HCT116 (cell line): Measurements from ENCODE around the gene ROR2. TPM values are rescaled to one million over a fixed set of nuclear protein-coding genes. Genes with fewer than 3 reads are reported as not detected.

Experiments
- ATAC-seq: fragments of 200-7000 bp; cut with Tn5 transposase; 2 replicates; pipeline ENCODE4 v1.9.1; 2020; ENCODE audit warnings: mild to moderate bottlenecking, moderate library complexity
- BruUV-seq: library from RNA; stranded (reverse); fragments of 400-500 nt; replicated peaks from 2 replicates; lab custom pipeline; 2021; lab: Mats Ljungman, UMichigan
- CTCF ChIA-PET: fragments of 300-600 bp; sonication (Branson Sonifier 250); formaldehyde crosslinking; loops from one replicate; lab custom pipeline; 2021; ENCODE audit warnings: antibody characterized with exemption; lab: Charles Lee
- POLR2A ChIA-PET: fragments of 300-600, 350-600 bp; sonication (Branson Sonifier 250); formaldehyde crosslinking; loops from one replicate; lab custom pipeline; 2021; ENCODE audit warnings: antibody characterized with exemption; lab: Charles Lee
- RAD21 ChIA-PET, 2 experiments: fragments of 300-600 bp; sonication (Branson Sonifier 250); formaldehyde crosslinking; loops; one replicate each; lab custom pipeline; 2023; ENCODE audit warnings: low total read pairs in 2 of 2; ENCODE audit not compliant: uncharacterized antibody in 2 of 2, unreplicated experiment in 2 of 2, low non-redundant PET in 1 of 2; lab: Charles Lee
- DNase-seq: peaks from one replicate; pipeline ENCODE4 v3.0.0-alpha.2; 2010; ENCODE audit warnings: low read depth, low spot score
- H2AFZ ChIP-seq: fragments of 200-600 bp; shearing (Covaris generic), sonication (generic); 2 replicates; pipeline ENCODE4 v1.6.1; 2017; ENCODE audit warnings: low read depth, mixed run types, mixed read lengths, antibody characterized with exemption, low read length; ENCODE audit not compliant: poor library complexity, severe bottlenecking
- H3K27ac ChIP-seq: 2 replicates; pipeline ENCODE4 v1.5.1; 2012; ENCODE audit warnings: low read depth, low read length
- H3K27me3 ChIP-seq: fragments of 200-600 bp; sonication (generic); 2 replicates; pipeline ENCODE4 v1.6.1; 2016; ENCODE audit warnings: mixed run types, low read length, mixed read lengths; ENCODE audit not compliant: insufficient read depth
- H3K36me3 ChIP-seq, 2 experiments: fragments of 200-500 bp in 1 of 2; fragments of 200-600 bp in 1 of 2; sonication (Bioruptor generic) in 1 of 2; sonication (generic) in 1 of 2; 2 replicates each; pipeline versions ENCODE4 v1.5.1 to v1.6.1; 2014 to 2016; ENCODE audit warnings: low read length in 2 of 2, inconsistent platforms in 1 of 2, mixed read lengths in 1 of 2, mixed run types in 1 of 2; ENCODE audit not compliant: insufficient read depth in 2 of 2, control insufficient read depth in 1 of 2
- H3K4me1 ChIP-seq, 2 experiments: fragments of 200-600 bp in 1 of 2; sonication (generic) in 1 of 2; 2 replicates each; pipeline versions ENCODE4 v1.5.1 to v1.6.1; 2012 to 2017; ENCODE audit warnings: low read length in 2 of 2, inconsistent platforms in 1 of 2, mild to moderate bottlenecking in 1 of 2, mixed read lengths in 1 of 2, mixed run types in 1 of 2, moderate library complexity in 1 of 2; ENCODE audit not compliant: insufficient read depth in 2 of 2, control insufficient read depth in 1 of 2
- H3K4me2 ChIP-seq: fragments of 200-600 bp; sonication (generic); 2 replicates; pipeline ENCODE4 v1.6.1; 2017; ENCODE audit warnings: mixed run types, low read length, mixed read lengths
- H3K4me3 ChIP-seq, 2 experiments: fragments of 200-600 bp in 1 of 2; sonication (generic) in 1 of 2; replicated peaks in 1 of 2; 2 replicates each; pipeline ENCODE4 v1.5.1; 2011 to 2016; ENCODE audit warnings: low read length in 2 of 2, control low read depth in 1 of 2, low read depth in 1 of 2, mild to moderate bottlenecking in 1 of 2, mixed read lengths in 1 of 2, mixed run types in 1 of 2
- H3K79me2 ChIP-seq: fragments of 200-600 bp; sonication (generic); 2 replicates; pipeline ENCODE4 v1.6.1; 2017; ENCODE audit warnings: mild to moderate bottlenecking, mixed run types, low read length, moderate library complexity, mixed read lengths; ENCODE audit not compliant: insufficient read depth
- H3K9ac ChIP-seq: fragments of 200-600 bp; sonication (generic); 2 replicates; pipeline ENCODE4 v1.6.1; 2016; ENCODE audit warnings: low read length, mixed read lengths
- H3K9me2 ChIP-seq: fragments of 200-600 bp; sonication (generic), shearing (Covaris generic); 2 replicates; pipeline ENCODE4 v1.6.1; 2017; ENCODE audit warnings: mixed run types, mild to moderate bottlenecking, moderate library complexity; ENCODE audit not compliant: insufficient read depth
- H3K9me3 ChIP-seq, 2 experiments: fragments of 200-500 bp in 1 of 2; fragments of 200-600 bp in 1 of 2; sonication (Bioruptor generic) in 1 of 2; sonication (generic) in 1 of 2; 2 replicates each; pipeline ENCODE4 v1.6.1; 2014 to 2017; ENCODE audit warnings: low read length in 2 of 2, mixed read lengths in 2 of 2, inconsistent platforms in 1 of 2, low read depth in 1 of 2, mild to moderate bottlenecking in 1 of 2, mixed run types in 1 of 2, moderate library complexity in 1 of 2; ENCODE audit not compliant: control insufficient read depth in 1 of 2, insufficient read depth in 1 of 2
- H4K20me1 ChIP-seq: fragments of 200-600 bp; sonication (generic), shearing (Covaris generic); 2 replicates; pipeline ENCODE4 v1.6.1; 2017; ENCODE audit warnings: mixed run types, mild to moderate bottlenecking, moderate library complexity; ENCODE audit not compliant: insufficient read depth
- ATF3 ChIP-seq: IDR thresholded peaks from 2 replicates; pipeline ENCODE4 v1.6.1; 2012
- CBX3 ChIP-seq: IDR thresholded peaks from 2 replicates; pipeline ENCODE4 v1.6.1; 2012; ENCODE audit warnings: low read depth
- CEBPB ChIP-seq: IDR thresholded peaks from 2 replicates; pipeline ENCODE4 v1.6.1; 2012; ENCODE audit warnings: low read depth
- CTCF ChIP-seq, 3 experiments: fragments of 200-600 bp in 1 of 3; sonication (generic) in 1 of 3; IDR thresholded peaks in 2 of 3; conservative IDR thresholded peaks in 1 of 3; 2 replicates each; pipeline ENCODE4 v1.5.1; 2012 to 2017; ENCODE audit warnings: low read depth in 2 of 3, low read length in 2 of 3, antibody characterized with exemption in 1 of 3, borderline replicate concordance in 1 of 3, control low read depth in 1 of 3, mild to moderate bottlenecking in 1 of 3, mixed read lengths in 1 of 3, mixed run types in 1 of 3, moderate library complexity in 1 of 3; ENCODE audit not compliant: insufficient read depth in 1 of 3
- EGR1 ChIP-seq: IDR thresholded peaks from 2 replicates; pipeline ENCODE4 v1.6.1; 2012; ENCODE audit warnings: low read depth
- ELF1 ChIP-seq: IDR thresholded peaks from 2 replicates; pipeline ENCODE4 v1.6.1; 2012; ENCODE audit warnings: low read depth, borderline replicate concordance
- FOSL1 ChIP-seq: IDR thresholded peaks from 2 replicates; pipeline ENCODE4 v1.6.1; 2012; ENCODE audit warnings: low read depth
- JUND ChIP-seq: IDR thresholded peaks from 2 replicates; pipeline ENCODE4 v1.6.1; 2012
- POLR2AphosphoS5 ChIP-seq: IDR thresholded peaks from 2 replicates; pipeline ENCODE4 v1.6.1; 2011; ENCODE audit warnings: mild to moderate bottlenecking, low read depth, low read length, moderate library complexity
- RAD21 ChIP-seq: IDR thresholded peaks from 2 replicates; pipeline ENCODE4 v1.6.1; 2012; ENCODE audit warnings: low read depth, mild to moderate bottlenecking
- REST ChIP-seq: IDR thresholded peaks from 2 replicates; pipeline ENCODE4 v1.6.1; 2012; ENCODE audit warnings: low read depth
- SIN3A ChIP-seq: IDR thresholded peaks from 2 replicates; pipeline ENCODE4 v1.6.1; 2012; ENCODE audit warnings: low read depth
- SP1 ChIP-seq: IDR thresholded peaks from 2 replicates; pipeline ENCODE4 v1.6.1; 2012; ENCODE audit warnings: low read depth
- SRF ChIP-seq: IDR thresholded peaks from 2 replicates; pipeline ENCODE4 v1.6.1; 2012; ENCODE audit warnings: low read depth
- TCF7L2 ChIP-seq: IDR thresholded peaks from 2 replicates; pipeline ENCODE4 v1.7.0; 2011; ENCODE audit warnings: borderline replicate concordance, inconsistent platforms; ENCODE audit not compliant: insufficient read depth, insufficient read length; ENCODE audit errors: extremely low read depth
- YY1 ChIP-seq: IDR thresholded peaks from 2 replicates; pipeline ENCODE4 v1.6.1; 2011; ENCODE audit warnings: low read length, low read depth, moderate library complexity, mild to moderate bottlenecking; ENCODE audit not compliant: insufficient replicate concordance; ENCODE audit errors: extremely low read depth
- intact Hi-C: fragments of 100-400 bp; cut with micrococcal nuclease; formaldehyde crosslinking; loops from 2 replicates; pipeline ENCODE4 v1.10.0; 2022
- total RNA-seq: library from RNA; stranded (reverse); gene quantifications from one replicate; pipeline ENCODE4 v1.2.1, GENCODE V29; 2021; ENCODE audit not compliant: unreplicated experiment

Gene ROR2
- total RNA-seq, 1 experiment from 2014 or later: 15.7 TPM

GRCh38 chr9:91884153-91884552, 65.9 kb downstream of the ROR2 start:
- no peaks in the 10 kb centered on the region for H3K9me2 ChIP-seq
- H3K4me3 ChIP-seq: no peak overlapping the region
- ATAC-seq: no peak
- no peak overlapping the region for H3K9ac ChIP-seq
- DNase-seq: no peak
- no peaks in the 10 kb centered on the region for H4K20me1 ChIP-seq
- H3K27ac ChIP-seq: no peak overlapping the region
- H3K36me3 ChIP-seq: 0 out of 4 replicates have a peak, but pooled peaks cover 0 to 3% of the 10 kb centered on the region in 2 experiments
- ChIA-PET CTCF (no interaction called here), POLR2A (no interaction called here), RAD21 (no interaction called here)
- no peaks in the 10 kb centered on the region for H3K27me3 ChIP-seq
- H3K4me2 ChIP-seq: no peak overlapping the region
- H3K9me3 ChIP-seq: no peaks in the 10 kb centered on the region
- BruUV-seq: no TSS peak
- no peaks in the 10 kb centered on the region for H3K79me2 ChIP-seq
- no peaks in the 10 kb centered on the region for H3K4me1 ChIP-seq
- TF ChIP-seq EGR1: no peak
- no peak for TF ChIP-seq SRF
- no peak for TF ChIP-seq TCF7L2
- no peak for TF ChIP-seq ATF3
- TF ChIP-seq CBX3: no peak
- TF ChIP-seq SP1: no peak
- no peak for TF ChIP-seq ELF1
- no peak for TF ChIP-seq SIN3A
- TF ChIP-seq REST: no peak
- TF ChIP-seq CTCF (IDR thresholded peaks at IDR 0.05 in 2 of 3, conservative IDR thresholded peaks at IDR 0.05 in 1 of 3; ENCODE audit: borderline replicate concordance in 1 of 3, insufficient read depth in 1 of 3, low read depth in 2 of 3, low read length in 2 of 3): no peak
- TF ChIP-seq FOSL1: no peak
- no peak for TF ChIP-seq JUND
- no peak for TF ChIP-seq POLR2AphosphoS5
- TF ChIP-seq RAD21: no peak
- no peak for TF ChIP-seq CEBPB
- TF ChIP-seq YY1: no peak
- intact Hi-C loops: no loop called here
- H2AFZ ChIP-seq: no peak overlapping the region
